ENCODE data around the gene MEGF11.

The MEGF11 gene

GRCh38 chr15:66084704-66085103 is 168.8 kb downstream of the MEGF11 start:
- DNase-seq: no peak

GRCh38 chr15:66080717-66081398 is 172.7 kb downstream of the MEGF11 start:
- DNase-seq: peak; percentile 33 to 74

- no peak for DNase-seq
Measured at GRCh38 chr15:66078929-66079275, 174.6 kb downstream of the MEGF11 start.

- peak; percentile 38 to 77 for DNase-seq
Measured at GRCh38 chr15:66078196-66078928, 175.2 kb downstream of the MEGF11 start.

GRCh38 chr15:66077320-66077663 is 176.3 kb downstream of the MEGF11 start:
- DNase-seq: no peak

- peak in 1 of 2 experiments; percentile 11 for DNase-seq
Measured at GRCh38 chr15:66076591-66077319, 176.8 kb downstream of the MEGF11 start.

- no peak for DNase-seq
Measured at GRCh38 chr15:66075947-66076346, 177.6 kb downstream of the MEGF11 start.

- DNase-seq: no peak
Measured at GRCh38 chr15:66072616-66073361, 180.8 kb downstream of the MEGF11 start.

GRCh38 chr15:66071921-66072295 is 181.6 kb downstream of the MEGF11 start:
- DNase-seq: no peak

GRCh38 chr15:66071160-66071920 is 182.2 kb downstream of the MEGF11 start:
- no peak for DNase-seq

- no peak for DNase-seq
Measured at GRCh38 chr15:66070220-66070934, 183.2 kb downstream of the MEGF11 start.

GRCh38 chr15:66069751-66070150 is 183.8 kb downstream of the MEGF11 start:
- no peak for DNase-seq

GRCh38 chr15:66068801-66069200 is 184.7 kb downstream of the MEGF11 start:
- no peak for DNase-seq

- no peak for DNase-seq
Measured at GRCh38 chr15:66067687-66068086, 185.9 kb downstream of the MEGF11 start.

- DNase-seq: no peak
Measured at GRCh38 chr15:66066481-66066880, 187.1 kb downstream of the MEGF11 start.

- DNase-seq: no peak
Measured at GRCh38 chr15:66066005-66066404, 187.5 kb downstream of the MEGF11 start.

- DNase-seq: no peak
Measured at GRCh38 chr15:66065325-66065724, 188.2 kb downstream of the MEGF11 start.

- no peak for DNase-seq
Measured at GRCh38 chr15:66063147-66063546, 190.4 kb downstream of the MEGF11 start.

- no peak for DNase-seq
Measured at GRCh38 chr15:66057089-66057488, 196.5 kb downstream of the MEGF11 start.

- no peak for DNase-seq
Measured at GRCh38 chr15:66053991-66054390, 199.6 kb downstream of the MEGF11 start.

GRCh38 chr15:66051833-66052232 is 201.7 kb downstream of the MEGF11 start:
- DNase-seq: no peak

GRCh38 chr15:66050264-66050663 is 203.3 kb downstream of the MEGF11 start:
- DNase-seq: no peak

Data from NCI-H524 (cell line).